Fibroblast of mammary gland (primary cell): Measurements from ENCODE around the gene OR4C6.

Source experiments
- DNase-seq: peaks from one replicate; pipeline ENCODE4 v3.0.0-alpha.2; 2010; ENCODE audit warnings: low read depth
- H3K4me3 ChIP-seq: 2 replicates; pipeline ENCODE4 v1.5.1; 2011; ENCODE audit warnings: low read depth, mild to moderate bottlenecking, low read length, moderate library complexity; ENCODE audit not compliant: control insufficient read depth
- CTCF ChIP-seq: conservative IDR thresholded peaks from 2 replicates; pipeline ENCODE4 v1.5.1; 2011; ENCODE audit warnings: low read depth, low read length, inconsistent platforms; ENCODE audit not compliant: control insufficient read depth, insufficient read depth

OR4C6 gene

GRCh38 chr11:55658608-55659007, 3.4 kb upstream of the OR4C6 start:
- no peak overlapping the region for H3K4me3 ChIP-seq
- TF ChIP-seq CTCF = no peak
- no peak for DNase-seq

GRCh38 chr11:55669376-55669775, 7.4 kb downstream of the OR4C6 start:
- TF ChIP-seq CTCF = no peak
- no peak for DNase-seq
- H3K4me3 ChIP-seq = no peak overlapping the region

- no peak for DNase-seq
These were observed 11.9 kb downstream of the OR4C6 start for GRCh38 chr11:55673860-55674259.

GRCh38 chr11:55697817-55698216, 35.8 kb downstream of the OR4C6 start:
- DNase-seq = no peak
- no peak overlapping the region for H3K4me3 ChIP-seq
- no peak for TF ChIP-seq CTCF

More at GRCh38 chr11:55673860-55674259, 11.9 kb downstream of the OR4C6 start:
- no peak overlapping the region for H3K4me3 ChIP-seq
- no peak for TF ChIP-seq CTCF

GRCh38 chr11:55701429-55701828, 39.4 kb downstream of the OR4C6 start:
- no peak overlapping the region for H3K4me3 ChIP-seq
- no peak for TF ChIP-seq CTCF
- DNase-seq = no peak

GRCh38 chr11:55707029-55707428, 45.0 kb downstream of the OR4C6 start:
- H3K4me3 ChIP-seq = no peak overlapping the region
- peak; percentile 48 for TF ChIP-seq CTCF
- peak; percentile 39 for DNase-seq
